ELR (cell line): Measurements from ENCODE around the gene ATP2B3.

Experiments used
- DNase-seq: peaks from one replicate; pipeline ENCODE4 v3.0.0-alpha.2; 2015; ENCODE audit warnings: low read depth

ATP2B3 gene

GRCh38 chrX:153620576-153620975 lies 103.1 kb downstream of the ATP2B3 start:
- DNase-seq, result no peak

DNA sequence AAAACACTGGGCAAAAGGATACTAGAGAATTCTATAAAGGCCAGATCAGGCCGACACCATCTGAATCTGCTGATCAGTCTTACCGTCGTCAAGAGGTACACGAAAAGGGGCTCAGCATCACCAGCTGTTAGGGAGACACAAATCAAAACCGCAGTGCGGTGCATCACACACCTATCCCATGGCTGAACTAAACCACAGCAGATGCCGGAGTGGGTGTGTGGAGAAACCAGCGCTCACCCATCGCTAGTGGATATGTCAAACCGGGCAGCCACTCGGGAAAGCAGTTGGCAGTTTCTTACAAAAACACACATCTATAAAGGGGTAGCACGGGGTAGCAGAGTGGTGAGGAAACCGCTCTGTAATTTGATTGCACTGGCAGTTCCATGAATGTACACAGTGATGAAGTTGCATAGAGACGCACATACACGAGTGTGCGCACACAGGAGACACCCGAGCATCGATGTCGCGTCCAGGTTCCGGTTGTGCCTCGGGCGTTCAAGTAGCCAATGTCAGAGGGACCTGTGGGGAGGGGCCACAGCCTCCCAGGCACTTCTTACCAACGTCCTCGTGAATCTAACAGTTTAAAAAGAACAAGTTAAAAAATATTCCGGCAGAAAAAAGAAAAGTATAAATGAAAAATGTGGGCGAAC lies 104.6 kb downstream of the ATP2B3 start:
- no peak for DNase-seq

DNA sequence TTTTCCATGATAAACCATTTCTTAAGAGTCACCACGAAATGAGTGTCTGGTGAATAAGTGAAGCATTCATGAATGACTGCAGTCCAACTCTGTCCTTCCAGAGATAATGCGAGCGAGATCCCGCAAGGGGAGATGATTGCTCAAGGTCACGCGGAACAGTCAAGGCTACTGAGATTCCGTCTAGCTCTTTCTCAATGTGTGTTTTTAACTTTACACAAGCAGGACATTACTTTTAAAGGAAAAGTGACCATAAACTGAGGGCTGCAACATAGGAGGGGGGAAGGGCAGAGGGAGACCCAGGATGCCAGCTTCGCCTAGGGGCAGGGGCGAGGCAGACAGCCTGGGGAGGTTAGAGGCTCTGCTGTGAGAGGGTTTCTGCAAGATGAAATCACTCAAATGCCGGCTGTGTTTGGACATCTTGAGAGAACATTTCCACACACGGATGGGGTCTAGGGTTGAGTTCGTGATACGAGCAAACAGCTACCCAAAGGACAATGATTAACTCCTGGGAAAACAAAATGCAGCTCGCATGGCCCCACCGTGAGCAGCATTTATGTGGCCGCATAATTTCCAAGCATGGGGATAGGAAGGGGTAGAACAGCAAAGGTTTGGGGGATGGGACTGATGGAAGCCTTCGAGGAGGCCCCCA lies 105.3 kb downstream of the ATP2B3 start:
- no peak for DNase-seq

- no peak for DNase-seq
Measured at GRCh38 chrX:153623310-153624029, 106.0 kb downstream of the ATP2B3 start.

DNA sequence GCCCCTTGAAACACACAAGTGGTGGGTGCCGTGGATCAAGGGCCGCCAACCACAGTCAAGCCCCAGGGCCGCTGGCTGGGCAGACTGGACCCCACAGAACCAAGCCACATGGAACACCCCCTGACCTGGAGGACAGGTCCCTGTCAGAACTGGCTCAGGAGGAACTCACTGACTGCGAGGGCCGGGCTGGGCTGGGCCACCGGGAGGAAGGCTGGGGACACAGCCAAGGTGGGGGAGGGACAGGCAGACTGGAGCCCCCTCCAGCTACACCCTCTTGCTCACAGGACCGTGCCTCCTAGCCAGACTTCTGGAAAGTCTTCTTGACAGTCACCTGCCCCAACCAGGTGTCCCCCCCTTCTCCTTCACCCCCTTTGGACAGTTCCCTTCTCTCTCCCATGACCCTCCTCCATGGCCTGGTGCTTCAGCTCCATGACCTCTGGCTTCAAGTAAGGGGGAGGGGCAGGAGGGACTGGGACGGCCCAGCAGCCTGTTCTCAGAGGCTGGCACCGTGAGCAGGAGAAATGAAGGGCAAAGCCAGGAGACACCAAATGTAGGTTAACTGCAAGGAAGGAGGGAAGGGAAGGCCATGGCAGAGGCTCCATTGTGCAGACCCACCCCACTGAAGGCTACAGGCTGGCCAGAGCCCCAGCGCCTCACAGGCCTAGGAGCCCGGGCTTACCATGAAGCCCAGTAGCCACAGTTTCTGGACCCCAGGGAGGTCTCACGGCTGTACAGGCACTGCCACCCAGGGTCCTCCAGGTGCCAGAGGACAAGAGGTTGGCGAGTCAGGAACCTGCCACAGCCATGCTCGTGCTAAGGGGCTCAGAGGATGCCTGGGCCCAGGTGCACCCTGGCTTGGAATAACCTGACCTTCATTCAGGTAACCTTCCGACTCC lies 107.0 kb downstream of the ATP2B3 start:
- no peak for DNase-seq

DNA sequence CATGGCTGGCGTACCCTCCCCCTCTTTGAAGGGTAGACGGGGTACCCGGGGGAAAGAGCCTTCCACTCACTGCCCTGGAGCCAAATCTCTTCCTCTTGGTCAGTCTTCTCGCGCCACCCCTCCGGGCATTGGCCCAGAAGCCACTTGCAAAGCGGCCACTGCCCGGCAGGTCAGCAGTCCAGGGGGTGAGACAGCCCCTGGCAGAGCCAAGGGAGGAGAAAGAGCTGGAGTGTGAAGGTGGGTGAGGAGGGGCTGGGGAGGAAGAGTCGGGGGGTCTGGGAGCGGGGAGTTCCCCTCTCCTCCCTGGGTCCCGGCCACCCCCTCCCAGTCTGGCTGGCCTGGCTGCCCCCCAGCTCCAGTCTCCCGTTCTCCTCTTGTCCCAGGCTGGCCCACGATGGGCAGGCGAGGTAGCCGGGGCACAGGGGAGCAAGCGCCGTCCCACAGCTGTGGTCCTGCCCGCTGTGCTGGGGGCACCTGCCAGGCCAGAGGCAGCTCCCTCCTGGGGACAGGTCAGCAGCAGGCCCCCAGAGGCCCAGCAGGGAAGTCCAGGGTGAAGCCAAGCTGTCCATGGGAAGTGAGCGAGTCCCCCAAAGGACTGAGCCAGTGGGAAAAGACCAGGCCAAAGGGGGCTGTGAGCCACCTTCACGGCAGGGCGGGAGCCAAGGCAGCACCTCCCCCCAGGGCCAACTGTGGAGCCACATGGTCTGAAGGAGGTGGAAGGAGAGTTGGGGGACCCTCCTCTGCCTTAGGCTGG lies 108.0 kb downstream of the ATP2B3 start:
- DNase-seq, result no peak

DNA sequence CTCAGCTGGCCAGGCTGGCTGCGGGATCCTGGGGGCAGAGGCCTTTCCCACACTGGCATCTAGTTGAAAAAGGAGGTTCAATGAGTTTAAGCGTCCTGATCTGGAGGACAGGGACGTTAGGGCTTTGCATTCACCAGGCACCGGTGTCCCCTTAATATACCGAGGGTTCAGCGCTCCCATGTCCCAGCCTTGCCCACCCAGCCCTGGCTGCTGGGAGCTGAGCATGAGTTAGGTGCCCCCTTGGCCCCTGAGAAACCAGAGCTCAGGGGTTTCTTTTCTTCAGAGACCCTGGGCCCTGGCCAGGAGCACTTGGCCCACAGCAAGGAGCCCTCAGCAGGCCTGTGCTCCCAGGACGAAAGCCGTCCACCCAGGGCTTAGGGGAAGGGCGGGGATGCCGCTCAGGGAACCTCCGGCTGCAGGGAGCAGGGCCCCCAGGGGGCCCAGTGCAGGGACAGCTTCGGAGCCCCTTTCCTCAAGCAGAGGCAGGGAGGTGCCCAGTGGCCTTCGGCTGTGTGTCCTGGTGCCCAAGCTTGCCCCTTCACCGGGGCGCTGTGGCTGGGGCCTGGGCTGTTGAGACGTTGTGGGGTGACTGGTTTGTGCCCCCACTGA lies 108.7 kb downstream of the ATP2B3 start:
- no peak for DNase-seq

DNA sequence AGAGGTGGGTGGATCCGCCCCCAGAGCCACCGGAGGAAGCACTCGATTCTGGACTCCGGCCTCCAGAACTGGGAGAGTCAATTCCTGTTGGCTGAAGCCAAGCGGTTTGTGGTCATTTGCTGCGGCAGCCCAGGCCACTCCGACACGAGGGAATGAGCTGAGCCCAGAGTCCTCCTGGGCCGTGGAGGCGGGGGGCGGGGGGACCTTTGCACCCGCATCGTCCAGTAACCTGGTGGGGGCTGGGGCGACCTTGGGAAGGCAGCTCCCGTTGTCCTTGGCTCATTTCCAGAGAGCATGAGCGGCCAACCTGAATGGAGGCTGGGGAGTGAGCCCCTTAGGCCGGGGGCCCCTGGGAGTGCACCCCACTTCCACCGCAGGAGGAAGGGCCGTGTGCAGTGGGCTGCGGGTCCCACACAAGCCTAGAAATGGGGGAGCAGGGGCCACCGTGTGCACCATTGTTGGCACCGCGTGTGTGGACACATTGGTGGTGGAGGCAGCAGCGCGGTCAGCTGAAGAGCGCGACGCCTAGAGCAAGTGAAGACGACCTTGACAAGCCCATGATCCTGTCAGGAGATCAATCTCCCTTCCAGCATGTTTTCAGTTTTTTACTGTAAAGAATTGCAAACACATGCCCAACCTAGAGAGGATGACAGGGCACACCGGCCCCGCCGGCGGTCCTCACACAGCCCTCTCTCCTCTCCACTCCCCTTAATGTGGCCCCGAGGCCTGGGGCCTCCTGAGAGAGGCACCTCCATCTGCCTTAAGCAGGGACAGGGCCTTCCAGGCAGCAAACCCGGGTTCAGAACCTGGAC lies 109.6 kb downstream of the ATP2B3 start:
- DNase-seq, result no peak

- DNase-seq, result no peak
Measured at GRCh38 chrX:153627675-153628111, 110.3 kb downstream of the ATP2B3 start.

- no peak for DNase-seq
Measured at GRCh38 chrX:153628129-153628528, 110.7 kb downstream of the ATP2B3 start.

GRCh38 chrX:153628665-153629064 lies 111.2 kb downstream of the ATP2B3 start:
- no peak for DNase-seq

DNA sequence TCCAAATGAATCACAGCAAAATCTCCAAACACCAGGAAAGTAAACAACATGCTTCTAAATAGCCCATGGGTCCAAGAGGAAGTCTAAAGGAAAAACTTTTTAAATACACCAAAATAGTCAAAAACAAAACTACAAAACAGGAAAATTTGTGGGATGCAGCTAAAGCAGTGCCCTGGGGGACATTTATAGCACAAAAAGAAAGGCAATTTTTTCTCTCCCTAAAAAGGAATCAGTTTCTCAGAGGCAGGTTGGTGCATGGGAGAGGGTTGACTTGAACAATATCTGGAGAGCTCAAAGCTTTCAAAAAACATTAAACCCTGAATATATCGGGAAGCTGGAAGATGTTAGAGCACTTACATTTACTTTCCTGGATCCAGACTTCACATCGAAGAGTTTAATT lies 113.9 kb downstream of the ATP2B3 start:
- DNase-seq, result no peak

DNA sequence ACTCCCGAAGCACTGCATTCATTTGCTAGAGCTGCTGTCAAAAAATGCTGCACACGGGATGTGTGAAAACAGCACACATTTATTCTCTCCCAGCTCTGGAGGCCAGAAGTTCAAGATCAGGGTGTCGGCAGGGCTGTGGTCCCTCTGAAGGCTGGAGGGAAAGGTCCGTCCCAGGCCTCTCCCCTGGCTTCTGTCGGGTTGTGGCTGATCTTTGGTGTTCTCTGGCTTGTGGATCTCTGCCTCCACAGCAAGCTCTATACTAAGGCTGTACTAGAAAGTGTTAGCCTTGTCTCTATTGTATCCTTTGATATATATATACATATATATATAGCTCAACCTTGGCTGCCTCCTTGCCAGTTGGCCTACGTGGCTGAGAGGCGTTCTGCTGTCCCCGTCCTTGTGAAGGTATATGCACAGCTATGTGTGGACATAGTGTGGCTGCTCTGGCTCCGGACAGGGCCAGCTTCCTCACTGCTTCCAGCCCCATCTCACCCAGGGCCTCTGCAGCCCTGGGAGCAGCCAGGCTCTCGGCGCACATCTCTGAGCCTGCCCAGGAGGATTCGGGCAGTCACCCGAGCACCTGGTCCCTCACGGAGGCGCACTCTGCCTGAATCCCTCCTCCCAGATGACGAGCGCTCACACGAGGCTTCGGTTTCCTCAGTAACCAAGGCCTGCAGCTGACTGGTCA lies 114.6 kb downstream of the ATP2B3 start:
- DNase-seq, result no peak
